SK-MEL-5 (cell line): ENCODE measurements around the gene DHX40. TPM values are rescaled to one million over a fixed set of nuclear protein-coding genes. Genes with fewer than 3 reads are reported as not detected.
"Not testable (repeated sequence)": the region's sequence is repeated elsewhere in the genome, so short reads cannot be mapped to it uniquely, and the experiment has no call there.

Experiments used
- DNase-seq: peaks from one replicate; pipeline ENCODE4 v3.0.0-alpha.2; 2016; ENCODE audit warnings: low read depth, low spot score
- in situ Hi-C: cut with HindIII; loops from 2 replicates; pipeline ENCODE4 v1.10.0; 2016; ENCODE audit warnings: low sequenced_read_pairs, high pct_unique_total_duplicates, low pct_unique_long_range_greater_than_20kb
- small RNA-seq, 2 experiments: library from RNA; depleted of rRNA; stranded (forward); fragments of <200 nt; gene quantifications; one replicate each; pipeline ENCODE3, GENCODE V24; 2014
- total RNA-seq: library from RNA; depleted of rRNA; stranded (reverse); fragments of >200 nt; shearing (Covaris generic); gene quantifications from 2 replicates; pipeline ENCODE4 v1.2.3, GENCODE V29; 2014; rRNA removed

Gene DHX40
- total RNA-seq, 1 experiment from 2014 or later: 151 TPM

DNA sequence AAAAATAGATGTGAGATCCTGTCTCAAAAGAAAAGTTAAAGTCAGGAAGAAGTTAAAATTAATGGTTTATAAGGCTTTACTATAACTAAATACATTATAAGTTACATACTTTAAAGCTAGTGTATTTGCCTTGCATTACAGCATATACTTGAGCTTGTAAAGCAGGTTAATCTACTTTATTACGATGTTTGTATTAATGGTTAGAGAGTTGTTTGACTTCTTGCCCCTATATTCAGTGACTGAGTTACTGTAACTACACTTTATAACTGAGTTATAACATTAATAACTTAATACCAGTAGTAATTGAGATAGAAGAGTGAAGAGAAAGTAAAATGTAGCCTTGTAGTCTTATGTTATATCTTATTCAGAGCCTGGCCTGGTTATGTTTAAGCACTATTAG is 77.2 kb downstream of the DHX40 start:
- no peak for DNase-seq
- in situ Hi-C loops: no loop called here

DNA sequence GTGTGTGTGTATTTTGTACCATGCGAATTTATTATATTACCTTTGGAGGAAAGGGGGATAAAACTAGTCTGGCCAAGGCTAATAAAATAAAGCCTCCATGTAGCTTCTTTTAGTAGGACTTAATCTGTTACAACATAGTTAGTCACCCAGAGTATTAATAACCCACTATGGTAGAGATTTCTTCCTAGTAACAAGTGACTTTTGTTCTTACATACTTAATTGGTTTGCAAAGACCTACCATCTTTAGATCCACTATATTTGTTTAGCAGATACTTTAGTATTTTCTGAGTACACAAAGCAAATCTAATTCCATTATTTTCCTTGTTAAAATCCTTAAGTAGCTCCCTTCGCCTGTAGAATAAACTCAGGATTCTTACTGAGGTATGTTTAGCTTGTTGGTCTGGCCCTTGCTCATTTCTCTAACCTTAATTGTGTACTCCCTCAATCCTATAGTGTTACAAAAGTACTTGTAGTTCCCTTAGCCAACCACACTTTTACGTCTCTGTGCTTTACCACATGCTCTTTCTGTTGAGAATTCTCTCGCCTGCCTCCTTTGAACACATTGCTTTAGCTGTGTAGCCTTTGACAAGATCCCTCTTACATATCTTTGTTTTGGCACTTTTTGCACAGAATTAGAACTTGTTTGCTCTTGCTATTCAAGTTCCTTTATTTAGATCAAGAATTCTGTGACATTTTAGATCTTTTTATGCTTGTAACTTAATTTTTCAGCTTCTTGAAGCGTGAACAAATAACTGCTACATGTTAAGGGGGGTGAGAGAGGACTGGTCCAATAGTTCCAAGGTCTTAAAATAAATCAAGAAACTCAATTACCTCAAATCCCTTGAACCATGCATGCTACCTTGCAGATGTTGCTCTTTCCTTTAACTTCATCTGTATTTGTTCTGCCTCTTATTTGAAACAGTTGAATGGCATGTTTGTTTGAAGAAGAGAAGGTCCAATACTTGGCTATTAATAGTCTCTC is 78.0 kb downstream of the DHX40 start:
- peak; percentile 55 for DNase-seq
- in situ Hi-C loops: no loop called here

DNA sequence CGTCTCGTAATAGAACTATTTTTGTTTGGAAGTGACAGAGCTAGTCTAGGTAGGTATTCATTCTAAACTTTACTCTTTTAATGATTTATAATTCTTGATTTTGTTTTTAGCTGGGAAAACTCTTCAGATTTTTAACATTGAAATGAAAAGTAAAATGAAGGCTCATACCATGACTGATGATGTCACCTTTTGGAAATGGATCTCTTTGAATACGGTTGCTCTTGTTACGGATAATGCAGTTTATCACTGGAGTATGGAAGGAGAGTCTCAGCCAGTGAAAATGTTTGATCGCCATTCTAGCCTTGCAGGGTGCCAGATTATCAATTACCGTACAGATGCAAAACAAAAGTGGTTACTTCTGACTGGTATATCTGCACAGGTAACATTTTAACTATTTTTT is 81.9 kb downstream of the DHX40 start:
- no peak for DNase-seq
- in situ Hi-C loops: no loop called here

DNA sequence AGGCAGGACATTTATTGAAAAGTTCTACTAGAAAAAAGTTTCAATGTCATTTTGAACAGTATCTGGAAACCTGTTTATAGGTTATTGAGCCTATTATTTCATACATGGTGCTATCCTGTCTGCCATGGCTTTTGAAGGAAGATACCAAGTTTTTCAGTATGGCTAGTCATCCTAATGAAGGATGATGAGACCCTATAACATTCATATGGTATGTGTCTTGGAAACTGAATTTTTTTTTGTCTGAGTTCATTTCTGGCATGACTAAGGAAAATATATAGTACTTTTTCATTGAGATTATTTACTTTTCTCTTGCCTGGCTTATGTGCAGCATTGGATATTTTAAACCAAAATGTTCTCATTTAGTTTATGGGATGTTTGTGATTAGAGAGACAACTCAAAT is 84.5 kb downstream of the DHX40 start:
- no peak for DNase-seq
- in situ Hi-C loops: no loop called here

DNA sequence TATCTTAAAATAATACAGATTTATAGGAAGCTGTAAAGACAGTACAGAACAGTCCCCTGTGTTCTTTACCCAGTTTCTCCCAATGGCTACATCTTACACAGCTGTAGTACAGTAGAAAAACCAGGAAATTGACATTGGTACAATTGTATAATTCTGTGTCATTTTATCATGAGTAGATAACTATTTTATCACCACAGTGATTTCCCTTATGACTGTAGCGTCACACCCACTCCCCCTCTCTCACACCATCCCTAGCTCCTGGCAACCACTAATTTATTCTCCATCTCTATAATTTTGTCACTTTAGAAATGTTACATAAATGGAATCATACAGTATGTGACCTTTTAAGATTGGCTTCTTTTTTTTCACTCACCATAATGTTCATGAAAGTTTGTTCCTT is 85.2 kb downstream of the DHX40 start:
- in situ Hi-C loops: no loop called here

DNA sequence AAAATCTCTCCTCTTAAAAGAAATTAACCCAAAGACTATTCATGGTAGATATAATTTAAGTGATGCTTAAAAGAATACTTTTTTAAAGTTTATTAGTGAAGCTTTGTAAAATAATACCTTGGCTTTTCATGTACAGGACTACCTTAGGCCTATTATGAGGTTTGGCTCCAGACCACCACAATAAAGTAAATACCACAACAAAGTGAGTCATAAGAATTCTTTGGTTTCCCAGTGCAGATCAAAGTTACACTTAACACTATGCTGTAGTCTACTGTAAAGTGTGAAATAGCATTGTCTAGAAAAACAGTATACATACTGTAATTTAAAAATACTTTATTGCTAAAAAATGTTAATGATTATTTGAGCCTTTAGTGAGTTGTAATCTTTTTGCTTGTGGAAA is 85.9 kb downstream of the DHX40 start:
- DNase-seq: no peak
- in situ Hi-C loops: no loop called here

More for the DNA sequence above, 85.2 kb downstream of the DHX40 start:
- DNase-seq: no peak

DNA sequence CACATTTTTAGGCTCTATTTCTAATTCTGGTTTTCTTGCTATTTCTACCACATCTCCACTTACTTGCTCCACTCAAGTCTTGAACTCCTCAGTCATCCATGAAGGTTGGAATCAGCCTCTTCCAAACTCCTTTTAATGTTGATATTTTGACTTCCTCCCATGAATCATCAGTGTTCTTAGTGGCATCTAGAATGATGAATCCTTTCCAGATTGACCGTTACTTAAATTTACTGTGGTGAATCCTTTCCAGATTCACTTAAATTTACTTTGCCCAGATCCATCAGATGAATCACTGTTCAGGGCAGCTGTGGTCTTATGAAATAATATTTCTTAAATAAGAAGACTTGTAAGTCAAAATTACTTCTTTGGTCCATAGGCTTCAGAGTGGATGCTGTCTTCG is 86.7 kb downstream of the DHX40 start:
- DNase-seq: no peak
- in situ Hi-C loops: no loop called here

DNA sequence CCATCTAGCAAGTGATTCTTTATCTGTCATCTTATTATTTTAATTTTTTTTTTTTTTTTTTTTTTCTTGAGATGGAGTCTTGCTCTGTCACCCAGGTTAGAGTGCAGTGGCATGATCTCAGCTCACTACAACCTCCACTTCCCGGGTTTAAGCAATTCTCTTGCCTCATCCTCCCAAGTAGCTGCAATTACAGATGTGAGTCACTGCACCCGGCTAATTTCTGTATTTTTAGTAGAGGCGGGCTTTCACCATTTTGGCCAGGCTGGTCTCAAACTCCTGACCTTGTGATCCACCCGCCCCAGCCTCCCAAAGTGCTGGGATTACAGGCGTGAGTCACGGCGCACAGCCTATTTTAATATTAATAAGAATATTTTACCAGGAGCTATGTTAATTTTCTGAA is 91.2 kb downstream of the DHX40 start:
- in situ Hi-C loops, DNase-seq: not testable (repeated sequence)

Small RNA genes lying within 50 kb of the gene (small RNA-seq; reads per million reads assigned to genes)
- 0 to 0.05 reads per million in 2 experiments for gene RNU4-13P

Other genes starting within 250 kb of the DHX40 start
- 16.1 and 17.5 TPM in 2 replicates for gene YPEL2, start 234.0 kb upstream of the DHX40 start, total RNA-seq
- 471 and 485 TPM in 2 replicates for gene CLTC, start 54.3 kb downstream of the DHX40 start, total RNA-seq
- 104 and 125 TPM in 2 replicates for gene PTRH2, start 141.8 kb downstream of the DHX40 start, total RNA-seq
- gene VMP1, start 142.0 kb downstream of the DHX40 start, total RNA-seq: 505 and 568 TPM in 2 replicates